K562 (cell line): ENCODE measurements around the gene FERMT3. TPM values are rescaled to one million over a fixed set of nuclear protein-coding genes. Genes with fewer than 3 reads are reported as not detected.
A peak's percentile ranks its signal among the peaks of the same experiment; 100 is the strongest.

Experiments used
- ATAC-seq: fragments of 200-7000 bp; cut with Tn5 transposase; 3 replicates; pipeline ENCODE4 v1.9.1; 2020; ENCODE audit warnings: moderate library complexity
- BruUV-seq: library from RNA; stranded (reverse); fragments of 400-500 nt; replicated peaks from 2 replicates; lab custom pipeline; 2021; lab: Mats Ljungman, UMichigan
- CTCF ChIA-PET: fragments of 300-600 bp; formaldehyde crosslinking; extraction: SDS; loops from one replicate; lab custom pipeline; 2021; ENCODE audit warnings: low intra/inter-chr PET ratio; lab: Yijun Ruan, JAX
- POLR2A ChIA-PET: fragments of 300-600, 350-650 bp; sonication (Branson Sonifier 250); formaldehyde crosslinking; extraction: SDS; loops from one replicate; lab custom pipeline; 2021; ENCODE audit warnings: antibody characterized with exemption, inconsistent platforms; lab: Yijun Ruan, JAX
- DNase-seq, 4 experiments: peaks; one replicate each; pipeline versions ENCODE4 v3.0.0 to v3.0.0-alpha.2; 2011 to 2018; ENCODE audit warnings: low spot score in 3 of 4, mixed read lengths in 3 of 4; ENCODE audit errors: extremely low read depth in 1 of 4
- FAIRE-seq: peaks from 2 replicates; lab custom pipeline; 2011; peaks lifted over from hg19 to GRCh38; lab: Jason Lieb, UNC
- H2AFZ ChIP-seq: 2 replicates; pipeline ENCODE4 v1.6.0; 2011; ENCODE audit warnings: low read depth, low read length, control low read depth, inconsistent platforms
- H3K27ac ChIP-seq: fragments of 200-600 bp; 3 replicates; pipeline ENCODE4 v1.8.0; 2011; ENCODE audit warnings: low read depth, mild to moderate bottlenecking, control low read depth, inconsistent platforms, low read length, moderate library complexity, mixed read lengths; ENCODE audit errors: extremely low read depth
- H3K27me3 ChIP-seq, 2 experiments: fragments of 300-600 bp in 1 of 2; 2 replicates in 1 of 2; 3 replicates in 1 of 2; pipeline versions ENCODE4 v1.6.0 to v1.8.0; 2011; ENCODE audit warnings: inconsistent platforms in 2 of 2, low read length in 2 of 2, mild to moderate bottlenecking in 1 of 2, mixed read lengths in 1 of 2, moderate library complexity in 1 of 2; ENCODE audit not compliant: control insufficient read depth in 2 of 2, insufficient read depth in 2 of 2
- H3K36me3 ChIP-seq: fragments of 300-600 bp; 3 replicates; pipeline ENCODE4 v1.8.0; 2011; ENCODE audit warnings: mild to moderate bottlenecking, low read length, inconsistent platforms; ENCODE audit not compliant: control insufficient read depth, insufficient read depth
- H3K4me1 ChIP-seq, 2 experiments: fragments of 200-600 bp in 1 of 2; replicated peaks in 1 of 2; 2 replicates in 1 of 2; 3 replicates in 1 of 2; pipeline versions ENCODE4 v1.5.1 to v1.8.0; 2011; ENCODE audit warnings: inconsistent platforms in 2 of 2, low read length in 2 of 2, mild to moderate bottlenecking in 1 of 2, mixed read lengths in 1 of 2, moderate library complexity in 1 of 2; ENCODE audit not compliant: control insufficient read depth in 2 of 2, insufficient read depth in 2 of 2
- H3K4me2 ChIP-seq: 2 replicates; pipeline ENCODE4 v1.6.1; 2011; ENCODE audit warnings: low read length, control low read depth, inconsistent platforms, mixed read lengths; ENCODE audit not compliant: insufficient read depth
- H3K4me3 ChIP-seq: fragments of 200-600 bp; sonication (generic), shearing (Covaris generic); 2 replicates; pipeline ENCODE4 v1.5.1; 2016; ENCODE audit warnings: control low read depth, inconsistent platforms
- H3K79me2 ChIP-seq: fragments of 200-600 bp; 3 replicates; pipeline ENCODE4 v1.8.0; 2011; ENCODE audit warnings: low read length, inconsistent platforms; ENCODE audit not compliant: control insufficient read depth, insufficient read depth
- H3K9ac ChIP-seq, 2 experiments: 2 replicates each; pipeline versions ENCODE4 v1.6.0 to v1.6.1; 2011; ENCODE audit warnings: low read depth in 2 of 2, low read length in 2 of 2, control low read depth in 1 of 2, inconsistent platforms in 1 of 2, mild to moderate bottlenecking in 1 of 2, mixed read lengths in 1 of 2; ENCODE audit not compliant: insufficient read depth in 1 of 2
- H3K9me1 ChIP-seq: one replicate; pipeline ENCODE4 v1.6.0; 2011; ENCODE audit warnings: inconsistent platforms, mild to moderate bottlenecking, low read length, moderate library complexity; ENCODE audit not compliant: control insufficient read depth, insufficient read depth
- H3K9me3 ChIP-seq: replicated peaks from 2 replicates; pipeline ENCODE4 v1.5.1; 2011; ENCODE audit warnings: low read depth, low read length, inconsistent platforms; ENCODE audit not compliant: control insufficient read depth, insufficient read depth
- H4K20me1 ChIP-seq: replicated peaks from 2 replicates; pipeline ENCODE4 v1.6.1; 2011; ENCODE audit warnings: low read length, inconsistent platforms, mixed read lengths; ENCODE audit not compliant: control insufficient read depth, insufficient read depth
- E2F3 ChIP-seq: fragments of 250-450 bp; sonication (Bioruptor Pico); IDR thresholded peaks from 2 replicates; pipeline ENCODE4 v1.4.0; 2020; ENCODE audit warnings: mild to moderate bottlenecking
- FOXA3 ChIP-seq, 2 experiments: fragments of 450-650 bp in 1 of 2; sonication (generic) in 1 of 2; formaldehyde crosslinking; IDR thresholded peaks in 1 of 2; conservative IDR thresholded peaks in 1 of 2; 2 replicates each; pipeline versions ENCODE4 v1.4.0 to v1.8.0; 2020 to 2022; ENCODE audit warnings: mild to moderate bottlenecking in 2 of 2, missing genetic modification reagents in 1 of 2
- NR1H2 ChIP-seq: sonication (generic); formaldehyde crosslinking; IDR thresholded peaks from 2 replicates; pipeline ENCODE4 v1.4.0; 2020; ENCODE audit warnings: mild to moderate bottlenecking, missing genetic modification reagents
- NR2C1 ChIP-seq, 2 experiments: fragments of 450-650 bp; IDR thresholded peaks; 2 replicates each; pipeline ENCODE4 v1.6.1; 2017; ENCODE audit warnings: mild to moderate bottlenecking in 2 of 2, antibody characterized with exemption in 1 of 2, inconsistent platforms in 1 of 2, missing compliant biosample characterization in 1 of 2, missing genetic modification characterization in 1 of 2
- WGBS: fragments of 100-300 bp; shearing (Covaris generic); methylation state at CpG from one replicate; pipeline ENCODE4 v1.1.6; 2016; ENCODE audit warnings: low coverage, mixed read lengths; ENCODE audit not compliant: insufficient coverage; ENCODE audit errors: missing lambda C conversion rate; 5-methylcytosine and 5-hydroxymethylcytosine counted together
- in situ Hi-C: fragments of 300-500 bp; cut with MboI; formaldehyde crosslinking; loops from 4 replicates; pipeline ENCODE4 v1.15.0; 2018; ENCODE audit warnings: inconsistent platforms, mixed read lengths
- intact Hi-C: fragments of 100-400 bp; cut with micrococcal nuclease; formaldehyde crosslinking; loops from 2 replicates; pipeline ENCODE4 v1.14.2; 2022
- polyA plus RNA-seq, 8 experiments: library from polyadenylated mRNA; depleted of rRNA in 4 of 8; stranded (reverse) in 5 of 8; unstranded in 3 of 8; fragments of >200 nt; fragmentation: Nextera tagmentation in 2 of 8; fragmentation: Illumina TruSeq in 1 of 8; extraction: Ambion mirVana in 2 of 8; extraction: Trizol in 1 of 8; gene quantifications; 2 replicates each; pipeline versions ENCODE4 v1.2.1 to v1.2.3, GENCODE V29; 2011 to 2014; ENCODE audit warnings: inconsistent platforms in 1 of 8, missing spikeins in 1 of 8
- total RNA-seq, 7 experiments: library from RNA; depleted of rRNA in 6 of 7; stranded (reverse); fragments of >200 nt in 6 of 7; fragmentation: Illumina TruSeq in 2 of 7; extraction: Trizol in 2 of 7; gene quantifications; 2 replicates each; pipeline versions ENCODE4 v1.2.1 to v1.2.3, GENCODE V29; 2011 to 2021; ENCODE audit warnings: low replicate concordance in 1 of 7
- TF ChIP-seq, protein P1 (sequence below): fragments of 450-650 bp; IDR thresholded peaks from 2 replicates; pipeline ENCODE4 v1.6.1; 2016; ENCODE audit warnings: missing biosample characterization, missing genetic modification characterization
- TF ChIP-seq, protein P2 (sequence below): sonication (generic); formaldehyde crosslinking; IDR thresholded peaks from 2 replicates; pipeline ENCODE4 v1.8.0; 2023; ENCODE audit warnings: mild to moderate bottlenecking, missing genetic modification reagents
- TF ChIP-seq, protein P3 (sequence below): fragments of 450-650 bp; IDR thresholded peaks from 2 replicates; pipeline ENCODE4 v1.6.1; 2016; ENCODE audit warnings: borderline replicate concordance
- TF ChIP-seq, protein P4 (sequence below): fragments of 450-650 bp; formaldehyde crosslinking; IDR thresholded peaks from 2 replicates; pipeline ENCODE4 v1.4.0; 2022; ENCODE audit warnings: mild to moderate bottlenecking, moderate library complexity
- TF ChIP-seq, protein P5 (sequence below): fragments of 250-450 bp; sonication (Bioruptor Pico); IDR thresholded peaks from 2 replicates; pipeline ENCODE4 v1.8.0; 2022; ENCODE audit warnings: moderate library complexity, mild to moderate bottlenecking, inconsistent platforms

The FERMT3 gene
- total and polyA plus RNA-seq, 9 of the 15 experiments (the other 6 are each of a cell fraction or from before 2014, with no cell fraction given) = 3.2 to 275 (median 79.7) TPM

DNA sequence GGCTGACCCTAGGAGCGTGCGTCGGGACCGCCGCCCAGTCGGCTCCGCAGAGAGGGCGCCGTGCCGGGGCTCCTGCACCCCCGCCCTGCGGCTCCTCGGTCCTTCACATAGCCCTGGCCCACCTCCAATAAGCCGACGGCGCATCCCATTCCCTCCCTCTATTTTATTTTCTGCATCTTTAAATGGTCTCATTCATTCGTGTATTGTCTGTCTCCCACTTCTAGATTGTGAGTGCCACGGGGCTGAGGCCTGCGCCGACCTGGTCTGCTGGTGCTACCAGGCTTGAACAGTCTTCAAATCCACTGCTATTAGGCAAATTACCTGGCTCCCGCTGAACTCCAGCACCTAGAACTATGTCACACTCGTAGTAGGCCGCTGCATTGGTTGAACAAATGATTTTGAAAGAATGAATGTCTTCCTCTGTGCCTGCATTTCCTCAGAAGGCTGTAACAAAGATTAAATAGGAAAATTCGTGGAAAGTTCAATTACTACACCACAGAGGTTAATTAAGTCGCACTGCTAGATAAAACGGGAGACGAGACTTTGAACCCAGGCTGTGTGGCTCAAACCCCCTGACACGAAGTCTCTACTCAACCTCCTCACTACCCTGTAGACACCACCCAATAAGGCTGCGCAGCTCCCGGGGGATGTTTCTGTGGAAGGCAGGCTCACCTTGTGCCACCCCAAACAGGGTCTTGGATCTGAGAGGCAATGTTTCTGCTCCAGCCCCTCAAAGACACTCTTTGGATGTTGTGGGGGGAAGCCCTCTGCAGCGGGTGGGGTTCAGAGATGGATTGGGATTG is 41.4 kb downstream of the FERMT3 start:
- no peak for DNase-seq
- CTCF ChIA-PET = no interaction called here
- no TSS peak for BruUV-seq
- TF ChIP-seq, protein P1, sequence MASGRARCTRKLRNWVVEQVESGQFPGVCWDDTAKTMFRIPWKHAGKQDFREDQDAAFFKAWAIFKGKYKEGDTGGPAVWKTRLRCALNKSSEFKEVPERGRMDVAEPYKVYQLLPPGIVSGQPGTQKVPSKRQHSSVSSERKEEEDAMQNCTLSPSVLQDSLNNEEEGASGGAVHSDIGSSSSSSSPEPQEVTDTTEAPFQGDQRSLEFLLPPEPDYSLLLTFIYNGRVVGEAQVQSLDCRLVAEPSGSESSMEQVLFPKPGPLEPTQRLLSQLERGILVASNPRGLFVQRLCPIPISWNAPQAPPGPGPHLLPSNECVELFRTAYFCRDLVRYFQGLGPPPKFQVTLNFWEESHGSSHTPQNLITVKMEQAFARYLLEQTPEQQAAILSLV (tag) = no peak
- TF ChIP-seq FOXA3 (CRISPR knock-in tag; conservative IDR thresholded peaks at IDR 0.05 in 1 of 2, IDR thresholded peaks at IDR 0.05 in 1 of 2) (no peak), NR1H2 (CRISPR knock-in tag) (no peak), NR2C1 (IDR thresholded peaks at IDR 0.05) (no peak), NR2C1 (tag; IDR thresholded peaks at IDR 0.05) (no peak), E2F3 (CRISPR knock-in tag) (no peak; the same call in 1 of the 2 replicates)
- TF ChIP-seq, protein P2, sequence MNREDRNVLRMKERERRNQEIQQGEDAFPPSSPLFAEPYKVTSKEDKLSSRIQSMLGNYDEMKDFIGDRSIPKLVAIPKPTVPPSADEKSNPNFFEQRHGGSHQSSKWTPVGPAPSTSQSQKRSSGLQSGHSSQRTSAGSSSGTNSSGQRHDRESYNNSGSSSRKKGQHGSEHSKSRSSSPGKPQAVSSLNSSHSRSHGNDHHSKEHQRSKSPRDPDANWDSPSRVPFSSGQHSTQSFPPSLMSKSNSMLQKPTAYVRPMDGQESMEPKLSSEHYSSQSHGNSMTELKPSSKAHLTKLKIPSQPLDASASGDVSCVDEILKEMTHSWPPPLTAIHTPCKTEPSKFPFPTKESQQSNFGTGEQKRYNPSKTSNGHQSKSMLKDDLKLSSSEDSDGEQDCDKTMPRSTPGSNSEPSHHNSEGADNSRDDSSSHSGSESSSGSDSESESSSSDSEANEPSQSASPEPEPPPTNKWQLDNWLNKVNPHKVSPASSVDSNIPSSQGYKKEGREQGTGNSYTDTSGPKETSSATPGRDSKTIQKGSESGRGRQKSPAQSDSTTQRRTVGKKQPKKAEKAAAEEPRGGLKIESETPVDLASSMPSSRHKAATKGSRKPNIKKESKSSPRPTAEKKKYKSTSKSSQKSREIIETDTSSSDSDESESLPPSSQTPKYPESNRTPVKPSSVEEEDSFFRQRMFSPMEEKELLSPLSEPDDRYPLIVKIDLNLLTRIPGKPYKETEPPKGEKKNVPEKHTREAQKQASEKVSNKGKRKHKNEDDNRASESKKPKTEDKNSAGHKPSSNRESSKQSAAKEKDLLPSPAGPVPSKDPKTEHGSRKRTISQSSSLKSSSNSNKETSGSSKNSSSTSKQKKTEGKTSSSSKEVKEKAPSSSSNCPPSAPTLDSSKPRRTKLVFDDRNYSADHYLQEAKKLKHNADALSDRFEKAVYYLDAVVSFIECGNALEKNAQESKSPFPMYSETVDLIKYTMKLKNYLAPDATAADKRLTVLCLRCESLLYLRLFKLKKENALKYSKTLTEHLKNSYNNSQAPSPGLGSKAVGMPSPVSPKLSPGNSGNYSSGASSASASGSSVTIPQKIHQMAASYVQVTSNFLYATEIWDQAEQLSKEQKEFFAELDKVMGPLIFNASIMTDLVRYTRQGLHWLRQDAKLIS (CRISPR knock-in tag) = no peak
- TF ChIP-seq, protein P3, sequence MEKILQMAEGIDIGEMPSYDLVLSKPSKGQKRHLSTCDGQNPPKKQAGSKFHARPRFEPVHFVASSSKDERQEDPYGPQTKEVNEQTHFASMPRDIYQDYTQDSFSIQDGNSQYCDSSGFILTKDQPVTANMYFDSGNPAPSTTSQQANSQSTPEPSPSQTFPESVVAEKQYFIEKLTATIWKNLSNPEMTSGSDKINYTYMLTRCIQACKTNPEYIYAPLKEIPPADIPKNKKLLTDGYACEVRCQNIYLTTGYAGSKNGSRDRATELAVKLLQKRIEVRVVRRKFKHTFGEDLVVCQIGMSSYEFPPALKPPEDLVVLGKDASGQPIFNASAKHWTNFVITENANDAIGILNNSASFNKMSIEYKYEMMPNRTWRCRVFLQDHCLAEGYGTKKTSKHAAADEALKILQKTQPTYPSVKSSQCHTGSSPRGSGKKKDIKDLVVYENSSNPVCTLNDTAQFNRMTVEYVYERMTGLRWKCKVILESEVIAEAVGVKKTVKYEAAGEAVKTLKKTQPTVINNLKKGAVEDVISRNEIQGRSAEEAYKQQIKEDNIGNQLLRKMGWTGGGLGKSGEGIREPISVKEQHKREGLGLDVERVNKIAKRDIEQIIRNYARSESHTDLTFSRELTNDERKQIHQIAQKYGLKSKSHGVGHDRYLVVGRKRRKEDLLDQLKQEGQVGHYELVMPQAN = no peak
- TF ChIP-seq, protein P4, sequence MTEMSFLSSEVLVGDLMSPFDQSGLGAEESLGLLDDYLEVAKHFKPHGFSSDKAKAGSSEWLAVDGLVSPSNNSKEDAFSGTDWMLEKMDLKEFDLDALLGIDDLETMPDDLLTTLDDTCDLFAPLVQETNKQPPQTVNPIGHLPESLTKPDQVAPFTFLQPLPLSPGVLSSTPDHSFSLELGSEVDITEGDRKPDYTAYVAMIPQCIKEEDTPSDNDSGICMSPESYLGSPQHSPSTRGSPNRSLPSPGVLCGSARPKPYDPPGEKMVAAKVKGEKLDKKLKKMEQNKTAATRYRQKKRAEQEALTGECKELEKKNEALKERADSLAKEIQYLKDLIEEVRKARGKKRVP (CRISPR knock-in tag) = no peak
- TF ChIP-seq, protein P5, sequence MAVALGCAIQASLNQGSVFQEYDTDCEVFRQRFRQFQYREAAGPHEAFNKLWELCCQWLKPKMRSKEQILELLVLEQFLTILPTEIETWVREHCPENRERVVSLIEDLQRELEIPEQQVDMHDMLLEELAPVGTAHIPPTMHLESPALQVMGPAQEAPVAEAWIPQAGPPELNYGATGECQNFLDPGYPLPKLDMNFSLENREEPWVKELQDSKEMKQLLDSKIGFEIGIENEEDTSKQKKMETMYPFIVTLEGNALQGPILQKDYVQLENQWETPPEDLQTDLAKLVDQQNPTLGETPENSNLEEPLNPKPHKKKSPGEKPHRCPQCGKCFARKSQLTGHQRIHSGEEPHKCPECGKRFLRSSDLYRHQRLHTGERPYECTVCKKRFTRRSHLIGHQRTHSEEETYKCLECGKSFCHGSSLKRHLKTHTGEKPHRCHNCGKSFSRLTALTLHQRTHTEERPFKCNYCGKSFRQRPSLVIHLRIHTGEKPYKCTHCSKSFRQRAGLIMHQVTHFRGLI (CRISPR knock-in tag) = no peak

More for the DNA sequence above, 41.4 kb downstream of the FERMT3 start:
- Histone ChIP-seq H3K4me3 (peak overlapping the region; percentile 98), H3K27me3 (no peaks in the 10 kb centered on the region), H2AFZ (peak overlapping the region; percentile 71), H3K79me2 (peaks cover 50% of the 10 kb centered on the region), H3K27ac (peak overlapping the region; percentile 85), H3K36me3 (peaks cover 32% of the 10 kb centered on the region), H3K9ac (peak overlapping the region; percentile 80 to 95), H3K9me1 (no peaks in the 10 kb centered on the region), H3K9me3 (no peaks in the 10 kb centered on the region), H3K4me1 (peaks cover 42 to 92% of the 10 kb centered on the region in 2 experiments), H3K4me2 (peak overlapping the region; percentile 87), H4K20me1 (peaks cover 2% of the 10 kb centered on the region)
- peak; percentile 18 for ATAC-seq
- peak; percentile 37 for FAIRE-seq
- POLR2A ChIA-PET = interaction anchor here (0.6 to 7.8 kb wide), 12 partner anchors 8 to 62 kb away, joined by 3 to 58 read pairs (median 4); partner anchors contain the start of genes FERMT3 and STIP1
- in situ Hi-C loops (no loop called here), intact Hi-C loops (loop anchor here (2.0 to 10.0 kb wide), 3 partner anchors 21 to 57 kb away; partner anchors contain the start of genes CATSPERZ, ESRRA and FERMT3)
- 19% methylated on average over 30 of the region's 31 CpGs for WGBS
